Measurements from ENCODE around the gene RAB36.

Gene RAB36, protein sequence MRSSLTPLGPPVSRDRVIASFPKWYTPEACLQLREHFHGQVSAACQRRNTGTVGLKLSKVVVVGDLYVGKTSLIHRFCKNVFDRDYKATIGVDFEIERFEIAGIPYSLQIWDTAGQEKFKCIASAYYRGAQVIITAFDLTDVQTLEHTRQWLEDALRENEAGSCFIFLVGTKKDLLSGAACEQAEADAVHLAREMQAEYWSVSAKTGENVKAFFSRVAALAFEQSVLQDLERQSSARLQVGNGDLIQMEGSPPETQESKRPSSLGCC

DNA sequence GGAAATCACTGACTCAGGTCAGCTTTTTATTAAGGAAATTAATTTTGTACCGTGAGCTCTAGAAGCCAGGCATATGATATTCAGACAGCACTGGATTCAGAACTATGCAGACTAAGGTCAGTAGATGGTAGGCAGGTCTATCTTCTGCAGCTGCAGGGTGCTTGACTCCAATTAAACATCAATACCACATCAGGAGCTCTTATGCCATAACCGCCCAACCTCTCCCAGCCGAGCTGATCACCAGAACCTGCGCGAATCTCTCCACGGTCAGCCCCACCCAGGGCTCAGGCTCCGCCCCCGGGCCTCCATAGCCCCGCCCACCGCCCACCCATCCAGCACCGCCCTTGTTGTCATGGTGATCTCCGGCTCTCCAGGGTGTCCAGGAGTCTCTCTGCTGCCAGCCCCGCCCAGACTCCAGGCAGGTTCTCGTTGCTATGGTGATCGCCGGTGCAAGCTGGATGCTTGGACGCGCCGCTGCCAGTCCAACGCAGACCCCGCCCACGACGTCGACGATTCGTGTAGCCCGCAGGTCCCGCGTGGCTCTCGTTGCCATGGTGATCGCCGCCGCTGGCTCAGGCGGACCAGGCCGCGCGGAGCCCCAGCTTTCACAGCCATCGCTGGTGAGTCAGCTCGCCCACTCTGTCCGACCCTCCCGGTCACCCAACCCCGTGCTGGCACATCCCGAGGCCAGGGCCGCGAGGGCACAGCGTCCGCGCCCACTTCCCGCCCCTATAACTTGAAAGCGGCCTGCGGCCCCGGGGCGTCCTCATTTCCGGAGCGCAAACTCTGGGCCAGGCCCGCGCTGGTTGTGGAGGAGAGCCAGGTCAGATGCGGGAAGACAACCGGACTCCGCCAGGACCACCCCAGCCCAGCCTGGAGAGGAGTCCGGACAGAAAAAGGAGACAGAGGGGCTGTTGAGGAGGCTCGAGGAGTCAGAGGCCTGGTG lies at the start of gene RAB36:
TSS of gene RAB36 (plus strand) at position 546 of the 946 bp plus-strand sequence. CDS start 1,140 bp downstream, outside the sequence.
- TF ChIP-seq, protein P1, sequence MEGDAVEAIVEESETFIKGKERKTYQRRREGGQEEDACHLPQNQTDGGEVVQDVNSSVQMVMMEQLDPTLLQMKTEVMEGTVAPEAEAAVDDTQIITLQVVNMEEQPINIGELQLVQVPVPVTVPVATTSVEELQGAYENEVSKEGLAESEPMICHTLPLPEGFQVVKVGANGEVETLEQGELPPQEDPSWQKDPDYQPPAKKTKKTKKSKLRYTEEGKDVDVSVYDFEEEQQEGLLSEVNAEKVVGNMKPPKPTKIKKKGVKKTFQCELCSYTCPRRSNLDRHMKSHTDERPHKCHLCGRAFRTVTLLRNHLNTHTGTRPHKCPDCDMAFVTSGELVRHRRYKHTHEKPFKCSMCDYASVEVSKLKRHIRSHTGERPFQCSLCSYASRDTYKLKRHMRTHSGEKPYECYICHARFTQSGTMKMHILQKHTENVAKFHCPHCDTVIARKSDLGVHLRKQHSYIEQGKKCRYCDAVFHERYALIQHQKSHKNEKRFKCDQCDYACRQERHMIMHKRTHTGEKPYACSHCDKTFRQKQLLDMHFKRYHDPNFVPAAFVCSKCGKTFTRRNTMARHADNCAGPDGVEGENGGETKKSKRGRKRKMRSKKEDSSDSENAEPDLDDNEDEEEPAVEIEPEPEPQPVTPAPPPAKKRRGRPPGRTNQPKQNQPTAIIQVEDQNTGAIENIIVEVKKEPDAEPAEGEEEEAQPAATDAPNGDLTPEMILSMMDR (IDR thresholded peaks at IDR 0.05; ENCODE audit: unreplicated experiment in 3 of 3): no peak
- Mint-ChIP-seq H3K36me3 (ENCODE audit: low read depth) (peaks cover 6% of the 10 kb centered on the region), H3K4me1 (peaks cover 34% of the 10 kb centered on the region), H3K9me3 (no peaks in the 10 kb centered on the region), H3K27ac (peak within 1 kb of the TSS; percentile 45 to 90 (median 89)), H3K4me3 (peak within 1 kb of the TSS; percentile 85 to 90 (median 86)), H3K27me3 (ENCODE audit: low read depth) (peaks cover 5% of the 10 kb centered on the region)

- H3K4me1 Mint-ChIP-seq: peaks cover 19% of the 10 kb centered on the region
- no peak overlapping the region for H3K4me3 Mint-ChIP-seq
- TF ChIP-seq, protein P1 (IDR thresholded peaks at IDR 0.05; ENCODE audit: unreplicated experiment in 3 of 3): no peak
- H3K27ac Mint-ChIP-seq: no peak overlapping the region
- H3K36me3 Mint-ChIP-seq (ENCODE audit: low read depth): no peaks in the 10 kb centered on the region
- H3K27me3 Mint-ChIP-seq (ENCODE audit: low read depth): peaks cover 6% of the 10 kb centered on the region
- no peaks in the 10 kb centered on the region for H3K9me3 Mint-ChIP-seq
These were observed 49.4 kb upstream of the RAB36 start for GRCh38 chr22:23095733-23096342.

DNA sequence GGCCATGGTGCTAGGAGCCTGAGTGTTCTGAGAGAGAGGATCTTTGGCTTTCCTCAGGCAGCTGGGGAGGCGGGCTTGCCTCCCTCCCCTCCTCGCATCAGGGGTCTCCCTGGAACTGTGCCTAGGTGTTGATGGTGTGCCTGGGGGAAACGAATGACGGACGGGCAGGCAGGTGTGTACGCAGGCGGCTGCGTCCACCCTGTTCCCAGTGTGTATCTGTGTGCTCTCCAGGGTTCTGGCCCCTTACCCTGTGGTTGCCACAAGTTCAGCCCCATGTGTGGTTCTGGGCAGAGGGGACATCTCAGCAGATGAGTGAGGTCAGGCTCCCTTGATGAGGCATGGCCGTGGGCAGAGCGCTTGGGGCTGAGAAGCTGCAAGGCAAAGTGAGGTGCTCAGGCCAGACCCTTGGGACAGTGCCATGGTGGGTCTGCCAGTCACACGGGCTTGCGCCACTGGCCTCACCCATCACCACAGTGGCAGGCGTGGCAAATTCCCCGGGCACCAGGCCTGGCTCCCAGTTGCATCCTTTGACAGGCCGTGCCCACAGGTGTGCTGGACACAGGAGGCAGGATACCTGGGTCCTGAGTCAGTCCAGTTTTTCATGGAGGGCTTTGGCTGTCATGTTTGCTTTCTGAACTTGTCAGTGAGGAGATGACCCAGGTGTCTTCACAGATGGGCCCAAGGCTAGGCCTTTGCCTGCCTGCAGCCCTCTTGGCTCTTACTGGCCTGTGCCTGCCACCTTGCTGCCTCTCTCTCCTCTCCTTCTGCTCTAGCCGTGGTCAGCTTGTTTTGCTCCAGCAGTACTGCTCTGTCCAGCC lies 47.7 kb upstream of the RAB36 start:
- peak overlapping the region in 1 of 3 experiments; percentile 18 for H3K27ac Mint-ChIP-seq
- peaks cover 6% of the 10 kb centered on the region for H3K27me3 Mint-ChIP-seq (ENCODE audit: low read depth)
- TF ChIP-seq, protein P1 (IDR thresholded peaks at IDR 0.05; ENCODE audit: unreplicated experiment in 3 of 3): no peak
- H3K9me3 Mint-ChIP-seq: no peaks in the 10 kb centered on the region
- peaks cover 20% of the 10 kb centered on the region for H3K4me1 Mint-ChIP-seq
- no peaks in the 10 kb centered on the region for H3K36me3 Mint-ChIP-seq (ENCODE audit: low read depth)
- H3K4me3 Mint-ChIP-seq: no peak overlapping the region

- peak overlapping the region in 1 of 3 experiments; percentile 18 for H3K27ac Mint-ChIP-seq
- H3K4me1 Mint-ChIP-seq: peaks cover 26% of the 10 kb centered on the region
- TF ChIP-seq, protein P1 (IDR thresholded peaks at IDR 0.05; ENCODE audit: unreplicated experiment in 3 of 3): no peak
- H3K9me3 Mint-ChIP-seq: no peaks in the 10 kb centered on the region
- no peak overlapping the region for H3K4me3 Mint-ChIP-seq
- peaks cover 8% of the 10 kb centered on the region for H3K27me3 Mint-ChIP-seq (ENCODE audit: low read depth)
- H3K36me3 Mint-ChIP-seq (ENCODE audit: low read depth): no peaks in the 10 kb centered on the region
These were observed 47.0 kb upstream of the RAB36 start for GRCh38 chr22:23098230-23098705.
